ENCODE results near the gene BORCS6.

Gene BORCS6

GRCh38 chr17:8153031-8153451 is 36.9 kb downstream of the BORCS6 start:
- DNase-seq (ENCODE audit: low read depth), result no peak
- TF ChIP-seq CTCF (IDR thresholded peaks at IDR 0.05; ENCODE audit: insufficient read depth, low read depth, low read length, missing control alignments), result no peak
- H3K4me3 ChIP-seq (ENCODE audit: low read depth, low read length), result no peak overlapping the region

- peak; percentile 94 for DNase-seq (ENCODE audit: low read depth)
- no peak for TF ChIP-seq CTCF (IDR thresholded peaks at IDR 0.05; ENCODE audit: insufficient read depth, low read depth, low read length, missing control alignments)
- H3K4me3 ChIP-seq (ENCODE audit: low read depth, low read length), result peak within 1 kb of the TSS; percentile 60
Observed at GRCh38 chr17:8152112-8152775, 37.7 kb downstream of the BORCS6 start, which contains the start of gene PER1. PER1 (minus strand) TSS chr17:8152404; CDS start chr17:8150706, 1,698 bp downstream.

GRCh38 chr17:8151641-8152111 is 38.3 kb downstream of the BORCS6 start:
- H3K4me3 ChIP-seq (ENCODE audit: low read depth, low read length), result peak overlapping the region; percentile 60
- DNase-seq (ENCODE audit: low read depth), result no peak
- TF ChIP-seq CTCF (IDR thresholded peaks at IDR 0.05; ENCODE audit: insufficient read depth, low read depth, low read length, missing control alignments), result no peak

GRCh38 chr17:8151120-8151640 is 38.8 kb downstream of the BORCS6 start:
- no peak for TF ChIP-seq CTCF (IDR thresholded peaks at IDR 0.05; ENCODE audit: insufficient read depth, low read depth, low read length, missing control alignments)
- DNase-seq (ENCODE audit: low read depth), result peak; percentile 93
- peak overlapping the region; percentile 60 for H3K4me3 ChIP-seq (ENCODE audit: low read depth, low read length)

GRCh38 chr17:8150194-8151119 is 39.5 kb downstream of the BORCS6 start:
- no peak for DNase-seq (ENCODE audit: low read depth)
- peak overlapping the region; percentile 60 for H3K4me3 ChIP-seq (ENCODE audit: low read depth, low read length)
- no peak for TF ChIP-seq CTCF (IDR thresholded peaks at IDR 0.05; ENCODE audit: insufficient read depth, low read depth, low read length, missing control alignments)

- DNase-seq (ENCODE audit: low read depth), result no peak
- no peak for TF ChIP-seq CTCF (IDR thresholded peaks at IDR 0.05; ENCODE audit: insufficient read depth, low read depth, low read length, missing control alignments)
- no peak overlapping the region for H3K4me3 ChIP-seq (ENCODE audit: low read depth, low read length)
Observed at GRCh38 chr17:8149419-8150193, 40.4 kb downstream of the BORCS6 start.

Data from GM12865 (cell line).